K562 (cell line): ENCODE results near the gene HLF. TPM values are rescaled to one million over a fixed set of nuclear protein-coding genes. Genes with fewer than 3 reads are reported as not detected.

ENCODE experiments used
- ATAC-seq: fragments of 200-7000 bp; cut with Tn5 transposase; 3 replicates; pipeline ENCODE4 v1.9.1; 2020; ENCODE audit warnings: moderate library complexity
- BruUV-seq: library from RNA; stranded (reverse); fragments of 400-500 nt; replicated peaks from 2 replicates; lab custom pipeline; 2021; lab: Mats Ljungman, UMichigan
- CTCF ChIA-PET: fragments of 300-600 bp; formaldehyde crosslinking; extraction: SDS; loops from one replicate; lab custom pipeline; 2021; ENCODE audit warnings: low intra/inter-chr PET ratio; lab: Yijun Ruan, JAX
- POLR2A ChIA-PET: fragments of 300-600, 350-650 bp; sonication (Branson Sonifier 250); formaldehyde crosslinking; extraction: SDS; loops from one replicate; lab custom pipeline; 2021; ENCODE audit warnings: antibody characterized with exemption, inconsistent platforms; lab: Yijun Ruan, JAX
- DNase-seq, 4 experiments: peaks; one replicate each; pipeline versions ENCODE4 v3.0.0 to v3.0.0-alpha.2; 2011 to 2018; ENCODE audit warnings: low spot score in 3 of 4, mixed read lengths in 3 of 4; ENCODE audit errors: extremely low read depth in 1 of 4
- FAIRE-seq: peaks from 2 replicates; lab custom pipeline; 2011; peaks lifted over from hg19 to GRCh38; lab: Jason Lieb, UNC
- H2AFZ ChIP-seq: 2 replicates; pipeline ENCODE4 v1.6.0; 2011; ENCODE audit warnings: low read depth, low read length, control low read depth, inconsistent platforms
- H3K27ac ChIP-seq: fragments of 200-600 bp; 3 replicates; pipeline ENCODE4 v1.8.0; 2011; ENCODE audit warnings: low read depth, mild to moderate bottlenecking, control low read depth, inconsistent platforms, low read length, moderate library complexity, mixed read lengths; ENCODE audit errors: extremely low read depth
- H3K27me3 ChIP-seq, 2 experiments: fragments of 300-600 bp in 1 of 2; 2 replicates in 1 of 2; 3 replicates in 1 of 2; pipeline versions ENCODE4 v1.6.0 to v1.8.0; 2011; ENCODE audit warnings: inconsistent platforms in 2 of 2, low read length in 2 of 2, mild to moderate bottlenecking in 1 of 2, mixed read lengths in 1 of 2, moderate library complexity in 1 of 2; ENCODE audit not compliant: control insufficient read depth in 2 of 2, insufficient read depth in 2 of 2
- H3K36me3 ChIP-seq: fragments of 300-600 bp; 3 replicates; pipeline ENCODE4 v1.8.0; 2011; ENCODE audit warnings: mild to moderate bottlenecking, low read length, inconsistent platforms; ENCODE audit not compliant: control insufficient read depth, insufficient read depth
- H3K4me1 ChIP-seq, 2 experiments: fragments of 200-600 bp in 1 of 2; replicated peaks in 1 of 2; 2 replicates in 1 of 2; 3 replicates in 1 of 2; pipeline versions ENCODE4 v1.5.1 to v1.8.0; 2011; ENCODE audit warnings: inconsistent platforms in 2 of 2, low read length in 2 of 2, mild to moderate bottlenecking in 1 of 2, mixed read lengths in 1 of 2, moderate library complexity in 1 of 2; ENCODE audit not compliant: control insufficient read depth in 2 of 2, insufficient read depth in 2 of 2
- H3K4me2 ChIP-seq: 2 replicates; pipeline ENCODE4 v1.6.1; 2011; ENCODE audit warnings: low read length, control low read depth, inconsistent platforms, mixed read lengths; ENCODE audit not compliant: insufficient read depth
- H3K4me3 ChIP-seq: fragments of 200-600 bp; sonication (generic), shearing (Covaris generic); 2 replicates; pipeline ENCODE4 v1.5.1; 2016; ENCODE audit warnings: control low read depth, inconsistent platforms
- H3K79me2 ChIP-seq: fragments of 200-600 bp; 3 replicates; pipeline ENCODE4 v1.8.0; 2011; ENCODE audit warnings: low read length, inconsistent platforms; ENCODE audit not compliant: control insufficient read depth, insufficient read depth
- H3K9ac ChIP-seq, 2 experiments: 2 replicates each; pipeline versions ENCODE4 v1.6.0 to v1.6.1; 2011; ENCODE audit warnings: low read depth in 2 of 2, low read length in 2 of 2, control low read depth in 1 of 2, inconsistent platforms in 1 of 2, mild to moderate bottlenecking in 1 of 2, mixed read lengths in 1 of 2; ENCODE audit not compliant: insufficient read depth in 1 of 2
- H3K9me1 ChIP-seq: one replicate; pipeline ENCODE4 v1.6.0; 2011; ENCODE audit warnings: inconsistent platforms, mild to moderate bottlenecking, low read length, moderate library complexity; ENCODE audit not compliant: control insufficient read depth, insufficient read depth
- H3K9me3 ChIP-seq: replicated peaks from 2 replicates; pipeline ENCODE4 v1.5.1; 2011; ENCODE audit warnings: low read depth, low read length, inconsistent platforms; ENCODE audit not compliant: control insufficient read depth, insufficient read depth
- H4K20me1 ChIP-seq: replicated peaks from 2 replicates; pipeline ENCODE4 v1.6.1; 2011; ENCODE audit warnings: low read length, inconsistent platforms, mixed read lengths; ENCODE audit not compliant: control insufficient read depth, insufficient read depth
- CSDE1 ChIP-seq, 2 experiments: fragments of 450-650 bp; IDR thresholded peaks; 2 replicates each; pipeline ENCODE4 v1.6.1; 2016; ENCODE audit warnings: mild to moderate bottlenecking in 1 of 2
- HBP1 ChIP-seq: fragments of 450-650 bp; formaldehyde crosslinking; IDR thresholded peaks from 2 replicates; pipeline ENCODE4 v1.4.0; 2022; ENCODE audit warnings: missing genetic modification characterization
- HNRNPK ChIP-seq: fragments of 200-400 bp; formaldehyde crosslinking; IDR thresholded peaks from one replicate; pipeline ENCODE4 v1.6.1; 2018; ENCODE audit warnings: mild to moderate bottlenecking, low read depth, low read length; ENCODE audit not compliant: poor library complexity, severe bottlenecking
- RBM39 ChIP-seq: fragments of 200-400 bp; formaldehyde crosslinking; optimal IDR thresholded peaks from 2 replicates; pipeline ENCODE3; 2018; ENCODE audit warnings: low read depth, low read length
- ZNF384 ChIP-seq: IDR thresholded peaks from 2 replicates; pipeline ENCODE4 v1.6.1; 2012; ENCODE audit warnings: low read depth, low read length, improper control_type of control experiment
- ZZZ3 ChIP-seq: fragments of 450-650 bp; IDR thresholded peaks from 2 replicates; pipeline ENCODE4 v1.6.1; 2016; ENCODE audit warnings: antibody characterized with exemption, mild to moderate bottlenecking, moderate library complexity
- WGBS: fragments of 100-300 bp; shearing (Covaris generic); methylation state at CpG from one replicate; pipeline ENCODE4 v1.1.6; 2016; ENCODE audit warnings: low coverage, mixed read lengths; ENCODE audit not compliant: insufficient coverage; ENCODE audit errors: missing lambda C conversion rate; 5-methylcytosine and 5-hydroxymethylcytosine counted together
- in situ Hi-C: fragments of 300-500 bp; cut with MboI; formaldehyde crosslinking; loops from 4 replicates; pipeline ENCODE4 v1.15.0; 2018; ENCODE audit warnings: inconsistent platforms, mixed read lengths
- intact Hi-C: fragments of 100-400 bp; cut with micrococcal nuclease; formaldehyde crosslinking; loops from 2 replicates; pipeline ENCODE4 v1.14.2; 2022
- polyA plus RNA-seq, 8 experiments: library from polyadenylated mRNA; depleted of rRNA in 4 of 8; stranded (reverse) in 5 of 8; unstranded in 3 of 8; fragments of >200 nt; fragmentation: Nextera tagmentation in 2 of 8; fragmentation: Illumina TruSeq in 1 of 8; extraction: Ambion mirVana in 2 of 8; extraction: Trizol in 1 of 8; gene quantifications; 2 replicates each; pipeline versions ENCODE4 v1.2.1 to v1.2.3, GENCODE V29; 2011 to 2014; ENCODE audit warnings: inconsistent platforms in 1 of 8, missing spikeins in 1 of 8
- total RNA-seq, 7 experiments: library from RNA; depleted of rRNA in 6 of 7; stranded (reverse); fragments of >200 nt in 6 of 7; fragmentation: Illumina TruSeq in 2 of 7; extraction: Trizol in 2 of 7; gene quantifications; 2 replicates each; pipeline versions ENCODE4 v1.2.1 to v1.2.3, GENCODE V29; 2011 to 2021; ENCODE audit warnings: low replicate concordance in 1 of 7

HLF gene
- total and polyA plus RNA-seq, 9 of the 15 experiments (the other 6 are each of a cell fraction or from before 2014, with no cell fraction given), result 0.03 to 0.24 (median 0.09) TPM

DNA sequence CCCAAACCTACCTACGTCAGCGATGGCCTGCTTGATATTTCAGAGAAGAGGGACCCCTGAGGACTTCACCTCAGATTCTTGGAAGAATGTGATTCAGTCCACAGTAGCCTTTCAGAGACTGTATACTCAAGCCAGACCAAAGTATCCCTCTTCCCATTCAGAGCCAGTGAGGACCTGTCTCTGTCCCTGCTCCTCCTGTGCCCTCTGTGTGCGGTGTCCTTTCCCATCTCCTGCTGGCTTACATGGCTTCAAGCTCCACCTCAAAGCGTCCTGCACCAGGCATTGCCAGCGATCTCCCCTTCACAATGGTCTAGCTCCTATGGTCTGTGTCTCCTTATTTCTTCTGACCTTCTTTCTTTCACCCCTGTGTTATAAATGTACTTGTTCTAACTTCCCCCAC is 39.5 kb upstream of the HLF start:
- BruUV-seq, result no TSS peak
- H3K79me2 ChIP-seq, result no peaks in the 10 kb centered on the region
- POLR2A ChIA-PET, result interaction anchor here (0.6 to 1.2 kb wide), 4 partner anchors 48 to 193 kb away, joined by 3 to 4 read pairs (median 4); no protein-coding TSS in a partner anchor
- H3K4me2 ChIP-seq, result no peak overlapping the region
- H3K27ac ChIP-seq, result no peak overlapping the region
- no peaks in the 10 kb centered on the region for H3K9me1 ChIP-seq
- no peaks in the 10 kb centered on the region for H4K20me1 ChIP-seq
- H3K9ac ChIP-seq, result no peak overlapping the region; a peak in 1 of 4 replicates
- intact Hi-C loops, result no loop called here
- H3K27me3 ChIP-seq, result peaks cover 10 to 19% of the 10 kb centered on the region in 2 experiments; a peak in 4 of 5 replicates
- H3K4me1 ChIP-seq, result no peaks in the 10 kb centered on the region
- FAIRE-seq (no peak), DNase-seq (no peak)
- no peaks in the 10 kb centered on the region; the same call in 1 of the 2 replicates for H3K9me3 ChIP-seq
- in situ Hi-C loops, result no loop called here
- 0% methylated on average over 5 of the region's 5 CpGs for WGBS
- TF ChIP-seq HBP1 (CRISPR knock-in tag), result no peak
- TF ChIP-seq RBM39, result no peak
- TF ChIP-seq ZZZ3, result no peak
- no peak for TF ChIP-seq CSDE1 (IDR thresholded peaks at IDR 0.05)
- TF ChIP-seq HNRNPK, result no peak
- no peak for TF ChIP-seq ZNF384
- TF ChIP-seq, all 486 proteins: peak for 0
- Histone ChIP-seq H2AFZ (no peak overlapping the region), H3K4me3 (no peak overlapping the region), H3K36me3 (no peaks in the 10 kb centered on the region)
- no peak for ATAC-seq
- CTCF ChIA-PET, result no interaction called here
